ENCODE results near the gene RTL10. TPM values are rescaled to one million over a fixed set of nuclear protein-coding genes. Genes with fewer than 3 reads are reported as not detected.

Gene RTL10, protein sequence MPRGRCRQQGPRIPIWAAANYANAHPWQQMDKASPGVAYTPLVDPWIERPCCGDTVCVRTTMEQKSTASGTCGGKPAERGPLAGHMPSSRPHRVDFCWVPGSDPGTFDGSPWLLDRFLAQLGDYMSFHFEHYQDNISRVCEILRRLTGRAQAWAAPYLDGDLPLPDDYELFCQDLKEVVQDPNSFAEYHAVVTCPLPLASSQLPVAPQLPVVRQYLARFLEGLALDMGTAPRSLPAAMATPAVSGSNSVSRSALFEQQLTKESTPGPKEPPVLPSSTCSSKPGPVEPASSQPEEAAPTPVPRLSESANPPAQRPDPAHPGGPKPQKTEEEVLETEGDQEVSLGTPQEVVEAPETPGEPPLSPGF
- total RNA-seq, result 1 to 10 TPM; 8.2 to 9.0 TPM
- long read RNA-seq, full-length matches to known transcripts, result 1 of 9 reads
- long read RNA-seq, partial matches to known transcripts, result 0 of 9 reads
- long read RNA-seq, other reads (novel, unspliced or antisense), result 8 of 9 reads

- intact Hi-C loops (cut with DNase I, micrococcal nuclease), result no loop called here
- ATAC-seq (peak; percentile 94), DNase-seq (peak; percentile 96 to 99)
Measured at GRCh38 chr22:19854778-19855503, at the start of gene RTL10, which contains the start of gene GNB1L. Gene RTL10 (minus strand): TSS chr22:19854874. CDS start chr22:19852261, 2,613 bp downstream. Gene GNB1L (minus strand): TSS chr22:19854874. CDS start chr22:19821355, 33,519 bp downstream.

- DNase-seq (no peak), ATAC-seq (no peak)
- intact Hi-C loops (cut with DNase I, micrococcal nuclease), result no loop called here
Measured at GRCh38 chr22:19904174-19904856, 49.6 kb upstream of the RTL10 start.

DNA sequence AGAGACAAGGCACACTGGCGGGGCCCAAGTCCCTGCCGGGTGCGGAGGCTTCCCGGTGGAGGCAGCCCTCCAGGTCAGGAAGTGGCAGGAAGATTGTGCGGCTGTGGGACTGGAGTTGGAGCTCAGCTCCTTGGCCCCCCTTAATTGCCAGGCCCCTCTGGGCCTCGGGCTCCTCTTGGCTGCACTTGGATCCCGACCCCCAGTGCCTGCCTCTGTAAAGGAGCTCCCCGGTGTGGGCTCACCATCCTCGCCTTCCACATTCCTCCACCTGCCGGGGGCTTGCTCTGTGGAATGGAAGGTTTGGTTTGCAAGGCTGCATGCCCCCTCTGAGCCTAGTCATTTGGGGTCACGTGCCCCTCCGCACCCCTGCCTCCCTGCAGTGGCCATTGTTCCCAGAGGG lies 48.8 kb upstream of the RTL10 start:
- ATAC-seq, result no peak

GRCh38 chr22:19903031-19903430 lies 48.4 kb upstream of the RTL10 start:
- no peak for ATAC-seq
- intact Hi-C loops (cut with DNase I, micrococcal nuclease), result no loop called here

More for the DNA sequence above, 48.8 kb upstream of the RTL10 start:
- no peak for DNase-seq
- intact Hi-C loops (cut with DNase I, micrococcal nuclease), result no loop called here

GRCh38 chr22:19902245-19902715 lies 47.6 kb upstream of the RTL10 start:
- no peak for DNase-seq
- no peak for ATAC-seq
- intact Hi-C loops (cut with DNase I, micrococcal nuclease), result no loop called here

More at GRCh38 chr22:19903031-19903430, 48.4 kb upstream of the RTL10 start:
- no peak for DNase-seq

DNA sequence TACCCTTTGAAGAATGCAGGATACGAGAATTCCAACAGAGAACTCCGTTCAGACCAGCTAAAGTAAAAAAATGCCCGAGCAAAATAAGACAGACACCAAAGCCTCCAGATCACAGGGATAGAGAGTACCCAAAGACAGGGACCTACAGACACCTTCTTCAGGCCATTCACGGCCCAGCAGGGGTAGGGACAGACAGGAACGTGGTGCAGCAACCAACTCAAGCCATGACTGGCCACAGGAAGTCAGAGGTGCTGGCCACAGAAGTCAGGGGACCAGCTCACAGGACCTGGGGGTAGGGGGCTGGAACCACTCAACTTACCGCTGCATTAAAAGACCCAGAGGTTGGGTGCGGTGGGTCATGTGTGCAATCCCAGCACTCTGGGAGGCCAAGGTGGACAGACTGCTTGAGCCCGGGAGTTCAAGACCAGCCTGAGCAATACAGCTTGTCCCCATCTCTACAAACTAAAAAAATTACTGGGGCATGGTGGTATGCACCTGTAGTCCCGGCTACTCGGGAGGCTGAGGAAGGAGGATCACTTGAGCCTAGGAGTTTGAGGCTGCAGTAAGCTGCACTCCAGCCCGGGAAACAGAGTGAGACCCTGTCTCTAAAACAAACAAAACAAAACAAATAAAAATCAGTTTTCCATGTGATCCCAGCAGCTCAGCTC lies 47.0 kb upstream of the RTL10 start:
- ATAC-seq (no peak), DNase-seq (no peak)
- intact Hi-C loops (cut with DNase I, micrococcal nuclease), result no loop called here

DNA sequence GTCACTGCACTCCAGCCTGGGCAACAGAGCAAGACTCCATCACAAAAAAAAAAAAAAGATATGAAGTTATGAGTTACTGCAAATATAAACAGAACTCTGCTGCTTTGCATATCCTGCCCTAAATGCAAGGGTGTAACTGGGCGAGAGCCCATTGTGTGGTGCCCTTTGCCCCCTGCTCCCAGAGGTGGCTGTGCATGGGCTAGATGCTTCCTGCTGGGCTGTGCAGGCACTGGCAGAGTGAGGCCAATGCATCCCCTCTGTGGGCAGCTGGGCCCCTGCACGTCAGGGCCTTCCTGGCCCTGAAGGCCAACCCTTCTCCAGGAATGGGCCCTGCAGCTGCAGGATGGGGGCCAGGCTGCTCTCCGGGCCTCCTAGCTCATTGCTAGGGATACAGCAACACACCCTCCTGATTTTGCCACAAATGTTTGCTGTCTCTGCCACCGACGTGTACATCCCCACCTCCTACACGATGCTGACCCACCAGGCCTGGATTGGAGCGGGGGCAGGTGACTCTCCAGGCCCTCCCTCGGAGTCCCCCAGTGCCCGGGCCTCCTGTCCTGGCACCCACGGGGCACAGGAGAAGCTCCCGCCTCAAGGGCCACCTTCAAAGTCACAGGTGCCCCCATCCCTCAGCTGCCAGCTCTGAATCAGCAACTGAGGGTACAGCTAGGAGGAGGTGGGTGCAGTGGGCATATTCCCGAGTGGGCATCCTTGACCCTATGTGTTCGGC lies 46.2 kb upstream of the RTL10 start:
- DNase-seq, result peak; percentile 65 to 71
- peak; percentile 99 for ATAC-seq
- intact Hi-C loops (cut with DNase I, micrococcal nuclease), result no loop called here

DNA sequence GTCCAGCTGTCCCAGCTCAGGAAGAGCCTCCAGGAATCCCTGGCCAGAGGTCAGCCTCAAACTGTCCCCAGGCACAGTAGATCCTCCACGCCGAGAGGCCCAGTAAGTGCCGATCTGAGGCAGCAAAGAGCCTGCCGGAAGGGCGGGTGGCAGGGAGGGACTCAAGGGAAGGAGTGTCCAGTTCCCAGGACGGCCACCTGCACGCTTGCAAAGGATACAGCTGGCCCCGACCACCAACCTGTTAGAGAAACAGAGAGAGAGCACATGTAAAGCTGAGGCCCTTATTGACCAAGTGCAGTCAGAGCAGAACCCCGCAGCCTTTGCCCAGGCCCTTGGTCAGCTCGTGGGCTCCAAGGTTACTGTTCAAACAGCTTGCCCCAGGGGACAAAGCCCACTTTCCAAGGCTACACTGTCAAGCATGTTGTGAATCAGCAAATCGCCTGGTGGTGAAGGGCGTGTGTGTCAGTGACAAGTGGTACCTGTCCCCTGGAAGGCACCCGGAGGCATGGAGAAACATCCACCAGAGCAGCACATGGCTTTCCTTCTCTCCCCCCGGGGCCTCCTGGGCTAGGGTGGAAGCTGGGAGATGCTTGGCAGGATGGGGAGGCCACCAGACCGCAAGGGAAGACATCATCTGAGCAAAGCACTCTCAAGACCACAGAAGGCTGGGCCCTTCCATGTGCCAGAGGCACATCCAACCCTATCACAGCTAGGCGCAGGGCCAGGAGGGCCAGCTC lies 44.3 kb upstream of the RTL10 start:
- no peak for ATAC-seq
- no peak for DNase-seq
- intact Hi-C loops (cut with DNase I, micrococcal nuclease), result no loop called here

DNA sequence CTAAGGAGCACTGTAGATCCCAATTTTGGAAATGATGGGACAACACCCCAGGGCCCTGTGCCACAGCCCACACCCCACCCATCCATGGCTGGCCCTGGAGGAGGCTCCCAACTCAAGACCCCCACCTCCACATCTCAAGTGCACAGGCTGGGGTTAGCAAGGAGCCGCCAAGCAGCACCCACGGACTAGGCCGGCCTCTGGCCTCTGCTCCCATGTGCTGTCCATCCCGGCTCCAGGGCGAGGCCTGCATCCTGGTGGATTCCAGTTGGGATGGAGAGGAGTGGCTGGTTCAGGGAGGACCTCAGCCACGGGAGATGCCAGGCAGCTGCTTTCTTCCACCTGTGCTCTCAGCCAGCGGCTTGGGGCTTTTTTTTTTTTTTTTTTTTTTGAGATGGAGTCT lies 43.5 kb upstream of the RTL10 start:
- ATAC-seq (no peak), DNase-seq (no peak)
- intact Hi-C loops (cut with DNase I, micrococcal nuclease), result no loop called here

- intact Hi-C loops (cut with DNase I, micrococcal nuclease), result no loop called here
- ATAC-seq, result no peak
- no peak for DNase-seq
Measured at GRCh38 chr22:19897726-19898125, 43.1 kb upstream of the RTL10 start.

DNA sequence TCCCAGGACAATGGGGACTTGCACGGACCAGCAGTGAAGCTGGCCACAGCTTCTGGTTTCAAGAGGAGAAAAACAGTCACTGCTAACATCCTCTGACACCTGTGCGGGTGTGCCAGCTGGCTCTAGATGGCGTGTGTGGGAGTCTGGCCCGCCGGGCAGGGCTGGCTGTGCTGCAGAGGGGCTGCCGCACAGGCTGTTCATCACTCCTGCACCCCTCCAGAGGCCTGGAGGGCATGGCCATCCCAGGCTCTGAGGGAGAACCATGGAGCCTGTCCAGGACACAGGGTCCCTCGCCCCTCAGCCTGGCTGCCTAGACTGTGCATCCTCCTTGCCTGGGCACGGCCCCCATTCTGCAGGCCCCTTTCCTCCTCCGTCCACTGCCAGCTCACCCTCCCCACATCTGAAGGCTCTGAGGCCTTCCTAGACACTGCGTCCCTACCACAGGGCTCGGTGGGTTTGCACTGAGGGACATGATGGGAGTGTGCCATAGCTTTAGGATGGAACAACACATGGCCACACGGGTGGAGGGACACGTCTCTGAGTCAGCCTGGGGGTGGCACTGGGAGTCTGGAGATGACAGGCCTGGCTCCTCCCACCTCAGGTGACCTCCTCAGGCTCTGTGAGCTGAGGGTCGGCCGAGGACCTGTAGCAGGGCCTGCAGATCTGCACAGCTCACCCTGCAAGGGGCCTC lies 42.1 kb upstream of the RTL10 start:
- no peak for DNase-seq
- intact Hi-C loops (cut with DNase I, micrococcal nuclease), result no loop called here
- no peak for ATAC-seq

GRCh38 chr22:19895160-19895849 lies 40.6 kb upstream of the RTL10 start:
- intact Hi-C loops (cut with DNase I, micrococcal nuclease), result no loop called here
- ATAC-seq (no peak), DNase-seq (no peak)

- no peak for ATAC-seq
- intact Hi-C loops (cut with DNase I, micrococcal nuclease), result no loop called here
- DNase-seq, result no peak
Measured at GRCh38 chr22:19893363-19893762, 38.7 kb upstream of the RTL10 start.

DNA sequence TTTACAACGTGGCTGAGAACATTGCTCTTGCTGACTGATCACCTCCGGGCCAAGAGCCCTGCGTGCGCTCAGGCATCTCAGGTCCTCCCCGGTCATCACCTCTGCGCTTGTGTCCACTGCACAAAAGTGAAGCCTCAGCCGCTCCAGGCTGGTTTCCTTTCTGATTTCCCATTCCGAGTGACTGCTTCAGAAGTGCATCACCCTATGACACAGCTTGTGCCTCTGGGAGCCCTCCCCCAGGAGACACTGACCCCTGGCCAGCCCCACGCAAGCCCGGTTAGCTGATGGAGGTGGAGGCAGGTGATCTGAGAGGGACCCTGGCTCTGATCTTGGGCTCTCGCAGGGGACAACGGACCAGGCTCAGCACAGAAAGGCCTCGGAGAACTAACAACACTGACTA lies 38.3 kb upstream of the RTL10 start:
- DNase-seq (no peak), ATAC-seq (no peak)
- intact Hi-C loops (cut with DNase I, micrococcal nuclease), result no loop called here

DNA sequence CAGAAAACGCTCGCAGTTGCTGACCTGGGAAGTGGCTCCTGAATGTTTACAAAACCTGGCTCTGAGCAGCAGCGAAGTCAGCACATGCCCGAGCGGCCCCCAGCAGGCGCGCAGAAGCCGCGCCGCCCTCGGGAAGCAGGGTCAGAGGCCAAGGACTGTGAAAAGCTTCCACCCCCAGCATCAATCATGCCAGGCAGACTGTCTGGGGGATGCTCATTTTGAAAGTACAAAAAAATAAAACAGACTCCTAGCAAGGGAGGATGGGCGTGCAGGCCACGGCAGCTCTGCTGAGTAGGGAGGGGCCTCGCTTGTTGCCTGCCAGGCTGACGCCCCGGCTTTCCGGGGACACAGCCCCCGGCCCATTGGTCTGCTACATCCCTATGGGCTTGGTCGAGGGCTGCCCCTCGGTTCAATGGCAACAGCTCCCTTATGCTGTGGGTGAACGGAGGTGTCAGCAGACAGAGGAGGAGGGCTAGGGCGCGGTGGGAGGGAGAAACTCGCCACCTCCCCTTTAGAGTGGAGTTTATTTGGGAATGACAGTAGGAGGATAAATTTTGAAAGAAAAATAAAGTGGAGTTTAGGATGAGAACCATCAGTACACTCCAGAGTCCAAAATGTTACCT lies 37.7 kb upstream of the RTL10 start:
- DNase-seq (no peak), ATAC-seq (no peak)
- intact Hi-C loops (cut with DNase I, micrococcal nuclease), result no loop called here
